ENCODE data around the gene NPLOC4. TPM values are rescaled to one million over a fixed set of nuclear protein-coding genes. Genes with fewer than 3 reads are reported as not detected.

Gene NPLOC4
- total and polyA plus RNA-seq, 2 of the 13 experiments (the other 11 are each of a cell fraction or from before 2014, with no cell fraction given): 57.0 to 97.0 TPM

DNA sequence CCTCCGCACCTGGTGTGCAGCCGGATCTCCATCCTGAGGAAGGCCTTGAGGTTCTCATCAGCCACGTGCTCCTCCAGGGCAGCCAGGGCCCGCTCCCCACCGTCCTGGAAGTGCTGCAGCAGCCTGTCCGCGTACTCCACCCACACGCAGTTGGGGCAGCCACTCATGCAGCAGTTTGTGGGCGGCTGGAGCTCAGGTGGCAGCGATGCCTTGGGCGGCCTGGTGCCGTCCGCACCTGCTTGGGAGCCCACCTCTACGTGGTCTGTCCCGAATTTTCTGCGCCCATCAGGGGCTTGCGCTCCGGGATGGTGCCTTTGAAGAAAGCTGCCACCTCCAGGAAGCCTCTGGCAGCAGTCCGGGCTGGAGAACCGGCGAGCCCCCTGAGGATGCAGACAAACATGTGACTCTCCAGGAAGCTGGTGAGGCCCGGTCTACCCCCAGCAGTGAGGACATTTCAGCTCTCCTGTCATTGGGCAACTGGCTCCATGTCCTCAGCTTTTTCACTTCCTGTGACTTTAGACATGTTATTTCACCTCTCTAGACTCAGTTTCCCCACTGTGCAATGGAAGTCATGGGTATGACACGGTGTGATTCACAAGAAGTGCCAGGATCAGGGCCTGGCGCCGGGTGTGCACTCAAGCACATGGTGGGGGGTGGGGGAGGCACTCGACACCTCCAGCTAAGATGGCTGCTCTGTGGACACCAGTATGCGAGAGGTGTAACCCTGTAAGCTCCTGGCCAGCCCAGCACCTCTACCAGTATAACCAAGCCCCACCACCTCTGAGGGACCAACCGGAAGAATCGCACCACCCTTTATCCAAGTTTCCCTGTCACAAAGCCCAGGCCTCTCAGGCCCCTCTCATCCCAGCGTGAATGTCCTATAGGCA is 28.5 kb upstream of the NPLOC4 start (continued):
- TF ChIP-seq ZNF326 (CRISPR knock-in tag; IDR thresholded peaks at IDR 0.05; ENCODE audit: borderline replicate concordance) (no peak), TCF7 (IDR thresholded peaks at IDR 0.05; ENCODE audit: low read depth) (no peak), ZNF678 (CRISPR knock-in tag; IDR thresholded peaks at IDR 0.05) (no peak), SALL1 (CRISPR knock-in tag; IDR thresholded peaks at IDR 0.05) (peak; percentile 67), ZNF773 (CRISPR knock-in tag; IDR thresholded peaks at IDR 0.05; ENCODE audit: borderline replicate concordance) (no peak), KLF9 (CRISPR knock-in tag; IDR thresholded peaks at IDR 0.05; ENCODE audit: low read depth) (no peak), ZNF768 (CRISPR knock-in tag; IDR thresholded peaks at IDR 0.05) (no peak), ELF3 (CRISPR knock-in tag; IDR thresholded peaks at IDR 0.05) (no peak), MAFK (conservative IDR thresholded peaks at IDR 0.05 in 1 of 2, IDR thresholded peaks at IDR 0.05 in 1 of 2; ENCODE audit: low read length in 2 of 2) (no peak), TEAD3 (CRISPR knock-in tag; optimal IDR thresholded peaks at IDR 0.05; ENCODE audit: borderline replicate concordance) (no peak), POLR2G (IDR thresholded peaks at IDR 0.05; ENCODE audit: low read depth, low read length) (peak; percentile 43; the same call in 1 of the 2 replicates), FOXA1 (IDR thresholded peaks at IDR 0.05) (no peak), FOXA1 (CRISPR knock-in tag; IDR thresholded peaks at IDR 0.05) (no peak)
- TF ChIP-seq, protein P1, sequence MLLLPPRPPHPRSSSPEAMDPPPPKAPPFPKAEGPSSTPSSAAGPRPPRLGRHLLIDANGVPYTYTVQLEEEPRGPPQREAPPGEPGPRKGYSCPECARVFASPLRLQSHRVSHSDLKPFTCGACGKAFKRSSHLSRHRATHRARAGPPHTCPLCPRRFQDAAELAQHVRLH (CRISPR knock-in tag; IDR thresholded peaks at IDR 0.05; ENCODE audit: borderline replicate concordance, low read depth): peak; percentile 32; the same call in 1 of the 2 replicates
- TF ChIP-seq, protein P2, sequence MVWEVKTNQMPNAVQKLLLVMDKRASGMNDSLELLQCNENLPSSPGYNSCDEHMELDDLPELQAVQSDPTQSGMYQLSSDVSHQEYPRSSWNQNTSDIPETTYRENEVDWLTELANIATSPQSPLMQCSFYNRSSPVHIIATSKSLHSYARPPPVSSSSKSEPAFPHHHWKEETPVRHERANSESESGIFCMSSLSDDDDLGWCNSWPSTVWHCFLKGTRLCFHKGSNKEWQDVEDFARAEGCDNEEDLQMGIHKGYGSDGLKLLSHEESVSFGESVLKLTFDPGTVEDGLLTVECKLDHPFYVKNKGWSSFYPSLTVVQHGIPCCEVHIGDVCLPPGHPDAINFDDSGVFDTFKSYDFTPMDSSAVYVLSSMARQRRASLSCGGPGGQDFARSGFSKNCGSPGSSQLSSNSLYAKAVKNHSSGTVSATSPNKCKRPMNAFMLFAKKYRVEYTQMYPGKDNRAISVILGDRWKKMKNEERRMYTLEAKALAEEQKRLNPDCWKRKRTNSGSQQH (CRISPR knock-in tag; IDR thresholded peaks at IDR 0.05; ENCODE audit: low read depth): no peak
- TF ChIP-seq, protein P3, sequence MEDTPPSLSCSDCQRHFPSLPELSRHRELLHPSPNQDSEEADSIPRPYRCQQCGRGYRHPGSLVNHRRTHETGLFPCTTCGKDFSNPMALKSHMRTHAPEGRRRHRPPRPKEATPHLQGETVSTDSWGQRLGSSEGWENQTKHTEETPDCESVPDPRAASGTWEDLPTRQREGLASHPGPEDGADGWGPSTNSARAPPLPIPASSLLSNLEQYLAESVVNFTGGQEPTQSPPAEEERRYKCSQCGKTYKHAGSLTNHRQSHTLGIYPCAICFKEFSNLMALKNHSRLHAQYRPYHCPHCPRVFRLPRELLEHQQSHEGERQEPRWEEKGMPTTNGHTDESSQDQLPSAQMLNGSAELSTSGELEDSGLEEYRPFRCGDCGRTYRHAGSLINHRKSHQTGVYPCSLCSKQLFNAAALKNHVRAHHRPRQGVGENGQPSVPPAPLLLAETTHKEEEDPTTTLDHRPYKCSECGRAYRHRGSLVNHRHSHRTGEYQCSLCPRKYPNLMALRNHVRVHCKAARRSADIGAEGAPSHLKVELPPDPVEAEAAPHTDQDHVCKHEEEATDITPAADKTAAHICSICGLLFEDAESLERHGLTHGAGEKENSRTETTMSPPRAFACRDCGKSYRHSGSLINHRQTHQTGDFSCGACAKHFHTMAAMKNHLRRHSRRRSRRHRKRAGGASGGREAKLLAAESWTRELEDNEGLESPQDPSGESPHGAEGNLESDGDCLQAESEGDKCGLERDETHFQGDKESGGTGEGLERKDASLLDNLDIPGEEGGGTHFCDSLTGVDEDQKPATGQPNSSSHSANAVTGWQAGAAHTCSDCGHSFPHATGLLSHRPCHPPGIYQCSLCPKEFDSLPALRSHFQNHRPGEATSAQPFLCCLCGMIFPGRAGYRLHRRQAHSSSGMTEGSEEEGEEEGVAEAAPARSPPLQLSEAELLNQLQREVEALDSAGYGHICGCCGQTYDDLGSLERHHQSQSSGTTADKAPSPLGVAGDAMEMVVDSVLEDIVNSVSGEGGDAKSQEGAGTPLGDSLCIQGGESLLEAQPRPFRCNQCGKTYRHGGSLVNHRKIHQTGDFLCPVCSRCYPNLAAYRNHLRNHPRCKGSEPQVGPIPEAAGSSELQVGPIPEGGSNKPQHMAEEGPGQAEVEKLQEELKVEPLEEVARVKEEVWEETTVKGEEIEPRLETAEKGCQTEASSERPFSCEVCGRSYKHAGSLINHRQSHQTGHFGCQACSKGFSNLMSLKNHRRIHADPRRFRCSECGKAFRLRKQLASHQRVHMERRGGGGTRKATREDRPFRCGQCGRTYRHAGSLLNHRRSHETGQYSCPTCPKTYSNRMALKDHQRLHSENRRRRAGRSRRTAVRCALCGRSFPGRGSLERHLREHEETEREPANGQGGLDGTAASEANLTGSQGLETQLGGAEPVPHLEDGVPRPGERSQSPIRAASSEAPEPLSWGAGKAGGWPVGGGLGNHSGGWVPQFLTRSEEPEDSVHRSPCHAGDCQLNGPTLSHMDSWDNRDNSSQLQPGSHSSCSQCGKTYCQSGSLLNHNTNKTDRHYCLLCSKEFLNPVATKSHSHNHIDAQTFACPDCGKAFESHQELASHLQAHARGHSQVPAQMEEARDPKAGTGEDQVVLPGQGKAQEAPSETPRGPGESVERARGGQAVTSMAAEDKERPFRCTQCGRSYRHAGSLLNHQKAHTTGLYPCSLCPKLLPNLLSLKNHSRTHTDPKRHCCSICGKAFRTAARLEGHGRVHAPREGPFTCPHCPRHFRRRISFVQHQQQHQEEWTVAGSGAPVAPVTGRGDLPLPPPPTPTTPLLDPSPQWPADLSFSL (CRISPR knock-in tag; IDR thresholded peaks at IDR 0.05): no peak
- TF ChIP-seq, protein P4, sequence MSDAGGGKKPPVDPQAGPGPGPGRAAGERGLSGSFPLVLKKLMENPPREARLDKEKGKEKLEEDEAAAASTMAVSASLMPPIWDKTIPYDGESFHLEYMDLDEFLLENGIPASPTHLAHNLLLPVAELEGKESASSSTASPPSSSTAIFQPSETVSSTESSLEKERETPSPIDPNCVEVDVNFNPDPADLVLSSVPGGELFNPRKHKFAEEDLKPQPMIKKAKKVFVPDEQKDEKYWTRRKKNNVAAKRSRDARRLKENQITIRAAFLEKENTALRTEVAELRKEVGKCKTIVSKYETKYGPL (CRISPR knock-in tag; IDR thresholded peaks at IDR 0.05): no peak
- TF ChIP-seq, protein P5, sequence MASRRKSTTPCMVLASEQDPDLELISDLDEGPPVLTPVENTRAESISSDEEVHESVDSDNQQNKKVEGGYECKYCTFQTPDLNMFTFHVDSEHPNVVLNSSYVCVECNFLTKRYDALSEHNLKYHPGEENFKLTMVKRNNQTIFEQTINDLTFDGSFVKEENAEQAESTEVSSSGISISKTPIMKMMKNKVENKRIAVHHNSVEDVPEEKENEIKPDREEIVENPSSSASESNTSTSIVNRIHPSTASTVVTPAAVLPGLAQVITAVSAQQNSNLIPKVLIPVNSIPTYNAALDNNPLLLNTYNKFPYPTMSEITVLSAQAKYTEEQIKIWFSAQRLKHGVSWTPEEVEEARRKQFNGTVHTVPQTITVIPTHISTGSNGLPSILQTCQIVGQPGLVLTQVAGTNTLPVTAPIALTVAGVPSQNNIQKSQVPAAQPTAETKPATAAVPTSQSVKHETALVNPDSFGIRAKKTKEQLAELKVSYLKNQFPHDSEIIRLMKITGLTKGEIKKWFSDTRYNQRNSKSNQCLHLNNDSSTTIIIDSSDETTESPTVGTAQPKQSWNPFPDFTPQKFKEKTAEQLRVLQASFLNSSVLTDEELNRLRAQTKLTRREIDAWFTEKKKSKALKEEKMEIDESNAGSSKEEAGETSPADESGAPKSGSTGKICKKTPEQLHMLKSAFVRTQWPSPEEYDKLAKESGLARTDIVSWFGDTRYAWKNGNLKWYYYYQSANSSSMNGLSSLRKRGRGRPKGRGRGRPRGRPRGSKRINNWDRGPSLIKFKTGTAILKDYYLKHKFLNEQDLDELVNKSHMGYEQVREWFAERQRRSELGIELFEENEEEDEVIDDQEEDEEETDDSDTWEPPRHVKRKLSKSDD (CRISPR knock-in tag; IDR thresholded peaks at IDR 0.05; ENCODE audit: low read depth): 0 out of 2 replicates have a peak, but pooled peaks have one; percentile 63

All from HepG2 (cell line).